GM21576 (cell line): ENCODE measurements around the gene NAP1L2.
A peak's percentile ranks its signal among the peaks of the same experiment; 100 is the strongest.
"Not testable (repeated sequence)": the region's sequence is repeated elsewhere in the genome, so short reads cannot be mapped to it uniquely, and the experiment has no call there.

Experiments used
- ATAC-seq: cut with Tn5 transposase; IDR thresholded peaks from one replicate; pipeline ENCODE4 v1.9.1; 2021; ENCODE audit warnings: mild to moderate bottlenecking, moderate library complexity; ENCODE audit not compliant: unreplicated experiment

Gene NAP1L2

DNA sequence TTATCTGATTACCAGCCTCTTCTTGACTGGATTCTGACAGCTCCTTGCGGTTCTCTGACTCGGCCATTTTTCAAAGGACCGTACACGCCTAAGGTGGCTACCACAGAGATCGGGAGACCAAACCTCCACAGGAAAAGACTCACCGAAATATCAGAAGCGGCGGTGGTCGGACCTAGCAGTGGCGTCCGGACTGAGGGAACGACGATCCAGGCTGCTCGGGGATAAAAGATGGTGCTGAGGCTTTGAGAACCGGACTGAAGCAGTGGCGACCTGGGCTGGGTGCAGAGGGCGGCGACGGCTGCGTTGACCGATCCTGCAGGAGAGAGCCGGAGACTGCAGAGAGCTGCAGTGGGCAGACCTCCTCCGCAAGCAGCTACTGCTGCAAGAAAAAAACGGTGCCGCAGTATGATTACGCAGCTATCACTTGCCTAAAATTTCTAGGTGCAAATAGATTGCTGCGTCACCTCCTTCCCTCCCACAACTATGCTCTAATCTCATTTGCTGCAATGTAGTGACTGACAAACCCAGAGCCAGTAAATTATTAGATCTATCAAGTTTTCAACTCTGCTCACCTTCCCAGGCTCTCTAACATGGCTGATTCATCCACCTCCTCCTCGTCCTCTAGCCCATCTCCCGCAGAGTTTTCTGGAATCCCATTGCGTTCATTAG, at the start of gene NAP1L2:
NAP1L2 (minus strand) TSS at position 426 of the 669 bp plus-strand sequence; CDS start at position 67, 359 bp downstream.
- ATAC-seq, result peak; percentile 92

DNA sequence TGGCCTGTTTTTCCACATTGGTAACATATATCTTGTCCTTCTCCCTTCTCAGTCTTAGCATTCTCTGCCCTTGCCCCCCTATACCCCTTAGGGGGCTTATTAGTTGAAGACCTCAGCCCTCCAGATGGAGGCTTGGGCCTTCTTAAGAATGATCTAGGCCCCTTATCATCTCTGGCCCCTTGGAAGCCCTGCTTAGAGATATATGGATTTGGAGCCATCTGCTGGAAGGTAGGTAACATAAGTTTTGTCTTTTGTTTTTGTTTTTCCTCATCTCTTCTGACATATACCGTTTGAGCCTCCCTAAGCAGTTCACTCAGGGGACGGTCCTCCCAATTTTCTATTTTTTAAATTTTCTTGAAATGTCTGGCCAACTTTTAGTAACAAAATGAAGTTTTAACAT, 48.3 kb upstream of the NAP1L2 start:
- ATAC-seq, result no peak

GRCh38 chrX:73239242-73239641, 24.6 kb upstream of the NAP1L2 start:
- ATAC-seq, result no peak

GRCh38 chrX:73217621-73218020, 3.0 kb upstream of the NAP1L2 start:
- no peak for ATAC-seq

DNA sequence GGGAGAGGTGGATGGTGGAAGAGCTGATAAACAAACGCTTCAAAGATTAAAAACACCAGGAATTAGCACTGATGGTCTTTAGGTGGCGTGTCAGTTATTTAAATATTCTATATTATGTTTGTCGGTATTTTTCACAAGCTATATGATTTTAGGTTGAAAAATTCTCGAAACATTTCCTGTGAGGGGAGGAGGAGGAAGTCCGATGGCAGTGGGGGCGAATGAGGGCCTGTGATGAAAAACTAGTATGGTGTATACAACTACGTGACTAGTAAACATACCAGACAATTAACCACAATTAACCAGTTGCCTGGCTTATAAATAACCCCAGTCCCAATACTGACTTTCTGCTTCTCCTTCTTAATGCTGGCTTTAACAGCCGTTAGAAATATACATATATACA, 595 bp upstream of the NAP1L2 start:
- peak; percentile 5 for ATAC-seq

DNA sequence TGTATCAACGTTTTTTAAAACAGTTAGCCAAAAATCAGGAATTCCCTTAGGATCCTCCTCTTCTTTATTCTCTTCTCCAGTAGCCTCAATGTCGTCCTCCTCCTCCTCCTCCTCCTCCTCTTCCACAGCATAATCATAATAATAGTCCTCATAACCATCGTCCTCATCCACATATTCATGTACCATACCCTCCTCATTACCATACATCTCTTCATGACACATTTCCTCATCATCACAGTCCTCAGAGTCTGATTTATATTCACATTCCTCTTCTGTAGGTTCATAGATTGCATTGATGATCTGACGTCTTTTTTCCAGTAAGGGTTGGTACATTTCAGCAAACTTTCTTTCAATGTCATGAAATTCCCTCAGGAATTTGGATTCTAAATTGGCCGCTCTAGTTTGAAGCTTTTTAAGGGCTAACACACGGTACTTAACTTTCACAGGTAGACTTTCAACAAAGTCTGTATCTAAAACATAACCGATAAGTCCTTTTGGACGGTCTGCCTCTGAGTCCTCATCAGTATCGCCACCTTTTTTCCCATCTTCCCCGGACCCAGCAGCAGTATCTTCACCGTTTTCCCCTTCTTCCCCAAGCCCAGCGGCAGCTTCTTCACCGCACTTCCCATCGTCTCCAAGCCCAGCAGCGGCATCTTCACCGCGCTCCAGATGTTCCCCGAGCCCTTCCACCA, 771 bp downstream of the NAP1L2 start:
- no peak for ATAC-seq

DNA sequence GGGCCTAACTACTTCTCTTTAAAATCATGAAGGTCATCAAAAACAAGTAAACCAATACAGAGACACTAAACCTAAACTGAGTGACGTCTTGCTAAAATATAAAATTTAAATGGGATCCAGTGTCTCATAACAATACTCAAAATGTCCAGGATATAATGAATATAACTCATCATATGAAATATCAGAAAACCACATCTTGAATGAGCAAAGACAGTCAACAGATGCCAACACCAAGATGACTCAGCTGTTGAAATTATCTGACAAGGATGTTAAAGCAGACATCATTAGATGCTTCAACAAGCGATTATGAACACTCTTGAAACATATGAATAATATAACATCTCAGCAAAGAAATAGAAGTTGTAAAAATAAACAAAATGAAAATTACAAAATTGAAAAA, 8.3 kb downstream of the NAP1L2 start:
- no peak for ATAC-seq

GRCh38 chrX:73182502-73183114, 32.0 kb downstream of the NAP1L2 start:
- no peak for ATAC-seq

DNA sequence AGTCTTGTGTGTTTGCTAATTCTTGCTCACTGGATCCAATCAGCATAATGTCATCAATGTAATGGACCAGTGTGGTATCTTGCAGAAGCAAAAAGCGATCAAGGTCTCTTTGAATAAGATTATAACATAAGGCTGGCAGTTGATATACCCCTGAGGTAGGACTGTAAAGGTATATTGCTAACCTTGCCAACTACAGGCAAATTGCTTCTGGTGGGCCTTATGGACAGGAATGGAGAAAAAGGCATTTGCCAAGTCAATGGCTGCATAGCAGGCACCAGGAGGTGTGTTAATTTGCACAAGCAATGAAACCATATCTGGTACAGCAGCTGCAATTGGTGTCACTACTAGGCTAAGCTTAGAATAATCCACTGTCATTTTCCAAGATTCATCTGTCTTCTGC, 45.7 kb downstream of the NAP1L2 start:
- ATAC-seq, result not testable (repeated sequence)
